Central memory CD4-positive, alpha-beta T cell (primary cell): ENCODE measurements around the gene RNASE13.
A peak's percentile ranks its signal among the peaks of the same experiment; 100 is the strongest.

Source experiments
- DNase-seq: peaks from one replicate; pipeline ENCODE4 v3.0.0; 2022
- total RNA-seq, 3 experiments: gene quantifications; one replicate each; lab custom pipeline; 2026; lab: John Stamatoyannopoulos, UW

RNASE13 gene
- total RNA-seq, result 0 reads per million in 3 experiments

- DNase-seq, result no peak
These were observed at the start of gene RNASE13 for GRCh38 chr14:21034707-21035106. RNASE13 (minus strand) TSS chr14:21034807; CDS start chr14:21034288, 519 bp downstream.

GRCh38 chr14:21084396-21084795 lies 49.8 kb upstream of the RNASE13 start:
- DNase-seq, result no peak

GRCh38 chr14:21083565-21084325 lies 49.1 kb upstream of the RNASE13 start:
- DNase-seq, result no peak

- DNase-seq, result no peak
These were observed 47.0 kb upstream of the RNASE13 start for GRCh38 chr14:21081521-21082142.

- no peak for DNase-seq
These were observed 44.1 kb upstream of the RNASE13 start for GRCh38 chr14:21078726-21079125.

GRCh38 chr14:21078287-21078686 lies 43.7 kb upstream of the RNASE13 start:
- no peak for DNase-seq

- DNase-seq, result no peak
These were observed 43.1 kb upstream of the RNASE13 start for GRCh38 chr14:21077672-21078071.

GRCh38 chr14:21075719-21076437 lies 41.3 kb upstream of the RNASE13 start:
- DNase-seq, result no peak

GRCh38 chr14:21074398-21075272 lies 40.0 kb upstream of the RNASE13 start:
- DNase-seq, result no peak

GRCh38 chr14:21073921-21074320 lies 39.3 kb upstream of the RNASE13 start:
- DNase-seq, result no peak

- no peak for DNase-seq
These were observed 38.3 kb upstream of the RNASE13 start for GRCh38 chr14:21072781-21073339.

- no peak for DNase-seq
These were observed 37.4 kb upstream of the RNASE13 start for GRCh38 chr14:21072031-21072473.

- DNase-seq, result peak; percentile 29
These were observed 36.8 kb upstream of the RNASE13 start for GRCh38 chr14:21071225-21072030.

GRCh38 chr14:21070610-21071224 lies 36.1 kb upstream of the RNASE13 start:
- peak; percentile 14 for DNase-seq

- no peak for DNase-seq
These were observed 35.5 kb upstream of the RNASE13 start, which contains the start of gene ARHGEF40 for GRCh38 chr14:21070083-21070609. ARHGEF40 (plus strand) TSS chr14:21070304; CDS start chr14:21070397, 93 bp downstream.

- peak; percentile 16 for DNase-seq
These were observed 34.9 kb upstream of the RNASE13 start for GRCh38 chr14:21069388-21070082.

- peak; percentile 52 for DNase-seq
These were observed 34.1 kb upstream of the RNASE13 start for GRCh38 chr14:21068521-21069387.

- DNase-seq, result no peak
These were observed 32.4 kb upstream of the RNASE13 start for GRCh38 chr14:21066882-21067502.
